GM21367 (cell line): Measurements from ENCODE around the gene TAOK2.
A peak's percentile ranks its signal among the peaks of the same experiment; 100 is the strongest.
"Not testable (repeated sequence)": the region's sequence is repeated elsewhere in the genome, so short reads cannot be mapped to it uniquely, and the experiment has no call there.

Experiments
- ATAC-seq: cut with Tn5 transposase; IDR thresholded peaks from one replicate; pipeline ENCODE4 v1.9.1; 2021; ENCODE audit not compliant: unreplicated experiment

The TAOK2 gene

DNA sequence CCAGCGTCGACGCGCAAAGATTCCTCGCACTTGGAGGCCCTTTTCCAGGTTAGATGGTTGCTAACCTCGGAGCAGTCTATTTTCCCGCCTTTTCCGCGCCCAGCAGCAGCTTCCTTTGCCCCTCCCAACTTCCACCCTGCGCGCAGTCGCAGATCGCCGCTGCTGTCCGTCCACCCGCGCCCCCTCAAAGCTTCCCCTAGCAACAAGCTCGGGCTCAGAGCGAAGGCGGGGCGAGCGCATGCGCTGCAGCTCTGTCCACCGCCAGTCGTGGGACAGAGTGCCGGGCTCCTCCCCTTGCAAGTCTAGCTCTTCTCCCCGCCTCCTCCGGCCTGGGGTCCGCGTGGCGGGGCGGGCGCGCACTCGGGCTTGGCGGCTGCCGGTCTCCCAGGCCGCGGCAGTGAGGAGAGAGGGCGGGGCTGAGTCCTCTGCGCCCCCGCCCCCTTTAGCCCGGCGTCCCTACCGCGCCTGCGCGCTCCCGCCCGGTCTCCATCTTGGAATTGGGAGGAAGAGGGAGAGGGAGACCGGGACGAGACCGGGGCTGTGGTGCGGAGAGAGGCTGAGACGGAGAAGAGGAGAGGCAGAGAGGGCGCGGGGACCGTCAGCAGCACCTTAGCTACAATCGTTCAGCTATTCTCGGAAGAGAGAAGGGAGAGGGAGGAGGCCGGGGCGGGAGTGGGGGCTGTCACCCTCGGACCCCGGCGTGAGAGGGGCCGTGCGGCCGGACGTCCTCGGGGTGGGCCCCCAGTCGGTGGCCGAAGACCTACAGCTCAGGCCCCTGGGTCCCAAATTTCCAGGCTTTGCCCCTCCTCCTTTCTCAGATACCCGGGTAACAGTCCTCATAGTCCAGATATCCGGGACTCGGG, at the start of gene TAOK2:
TAOK2 (plus strand) TSS at position 485 of the 863 bp plus-strand sequence. CDS start 3,905 bp downstream, outside the sequence.
- ATAC-seq = peak; percentile 84

DNA sequence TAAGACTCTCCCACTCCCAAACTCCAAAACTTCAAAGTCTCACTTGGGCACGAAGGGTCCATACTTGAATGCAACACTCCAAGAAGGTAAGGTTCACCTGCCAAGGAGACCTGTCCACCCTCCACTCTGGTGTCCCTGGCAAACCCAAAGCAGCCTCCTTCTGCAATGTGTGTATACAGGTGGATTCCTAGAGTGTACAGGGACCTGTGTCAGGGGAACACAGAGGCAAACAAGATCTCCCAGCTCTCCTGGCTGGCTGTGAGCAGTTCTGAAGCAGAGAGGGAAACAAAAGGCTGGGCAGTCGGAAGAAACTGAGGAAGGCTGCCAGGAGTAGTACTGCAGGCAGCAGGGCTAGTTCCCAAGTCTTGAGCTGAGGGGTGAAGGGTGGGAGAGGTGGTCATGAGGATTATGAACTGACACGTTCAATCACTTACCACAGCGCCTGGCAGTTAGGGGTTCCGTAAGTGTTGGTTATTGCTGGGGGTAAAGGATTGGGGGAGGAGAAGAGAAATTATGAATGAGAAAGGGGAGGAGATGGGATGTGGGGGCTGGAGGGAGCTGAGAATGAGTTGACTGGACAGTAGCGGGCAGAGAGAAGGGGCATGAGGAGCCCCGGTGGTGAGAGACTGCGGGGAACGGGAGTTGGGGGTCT, 48.4 kb upstream of the TAOK2 start:
- ATAC-seq = no peak

DNA sequence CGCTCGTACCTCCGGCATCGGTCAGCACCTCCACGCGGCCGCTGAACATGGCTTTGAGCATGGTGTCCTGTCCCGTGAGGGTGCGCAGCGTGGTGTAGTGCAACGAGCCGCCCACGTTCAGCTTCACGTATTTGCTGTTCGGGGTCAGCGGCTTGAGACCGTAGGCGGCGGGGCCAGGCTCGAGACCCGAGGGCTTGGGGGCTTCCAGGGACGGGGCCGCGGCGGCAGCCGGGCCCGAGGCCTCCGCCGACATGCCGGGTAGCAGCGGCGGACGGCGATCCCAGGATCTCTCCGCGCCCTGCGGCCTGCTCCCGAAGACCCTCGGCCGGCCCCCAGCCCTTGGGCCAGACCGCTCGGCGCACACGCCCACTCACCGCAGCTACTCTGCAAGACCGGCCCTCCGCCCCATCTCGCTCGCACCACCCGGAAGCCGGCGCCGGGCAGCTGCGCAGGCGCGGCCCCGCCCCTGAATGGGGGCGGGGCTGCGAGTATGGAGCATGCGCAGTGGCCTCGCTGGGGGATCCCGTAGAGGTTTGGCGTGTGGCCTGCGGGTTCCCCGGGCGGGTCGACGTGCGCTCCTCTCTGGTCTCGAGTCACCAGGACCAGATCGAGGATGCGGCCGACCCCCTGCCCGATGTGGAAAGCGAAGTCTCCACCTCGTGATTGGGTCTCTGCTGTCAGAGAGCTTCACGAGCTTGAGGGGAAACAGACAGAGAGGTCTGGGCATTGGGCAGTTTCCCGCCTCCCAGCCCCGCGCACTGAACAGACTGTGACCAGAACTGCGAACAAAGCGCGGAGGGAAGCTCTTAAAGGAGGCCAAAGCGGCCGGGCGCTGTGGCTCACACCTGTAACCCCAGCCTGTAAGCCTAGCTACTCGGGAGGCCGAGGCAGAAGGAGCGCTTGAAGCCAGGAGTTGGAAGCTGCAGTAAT, 47.6 kb upstream of the TAOK2 start, which contains the start of gene KCTD13:
KCTD13 (minus strand) TSS at position 446 of the 930 bp plus-strand sequence; CDS start at position 253, 193 bp downstream.
- ATAC-seq = peak; percentile 57

DNA sequence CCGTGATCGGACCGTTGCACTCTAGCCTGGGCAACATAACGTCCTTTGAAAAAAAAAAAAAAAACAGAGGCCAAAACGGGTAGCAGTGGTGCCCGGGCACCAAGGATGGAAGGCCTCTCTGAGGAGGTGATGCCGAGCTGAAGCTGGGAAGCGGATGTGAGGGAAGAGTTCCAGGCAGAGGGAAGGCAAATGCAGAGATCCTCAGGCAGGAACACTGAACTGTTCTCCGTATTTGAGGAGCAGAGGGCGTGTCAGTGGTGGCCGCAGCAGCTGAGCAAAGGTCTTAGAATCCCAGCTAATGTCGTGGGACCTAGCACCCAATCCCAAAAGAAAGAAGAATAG, 47.0 kb upstream of the TAOK2 start:
- ATAC-seq = peak; percentile 23

DNA sequence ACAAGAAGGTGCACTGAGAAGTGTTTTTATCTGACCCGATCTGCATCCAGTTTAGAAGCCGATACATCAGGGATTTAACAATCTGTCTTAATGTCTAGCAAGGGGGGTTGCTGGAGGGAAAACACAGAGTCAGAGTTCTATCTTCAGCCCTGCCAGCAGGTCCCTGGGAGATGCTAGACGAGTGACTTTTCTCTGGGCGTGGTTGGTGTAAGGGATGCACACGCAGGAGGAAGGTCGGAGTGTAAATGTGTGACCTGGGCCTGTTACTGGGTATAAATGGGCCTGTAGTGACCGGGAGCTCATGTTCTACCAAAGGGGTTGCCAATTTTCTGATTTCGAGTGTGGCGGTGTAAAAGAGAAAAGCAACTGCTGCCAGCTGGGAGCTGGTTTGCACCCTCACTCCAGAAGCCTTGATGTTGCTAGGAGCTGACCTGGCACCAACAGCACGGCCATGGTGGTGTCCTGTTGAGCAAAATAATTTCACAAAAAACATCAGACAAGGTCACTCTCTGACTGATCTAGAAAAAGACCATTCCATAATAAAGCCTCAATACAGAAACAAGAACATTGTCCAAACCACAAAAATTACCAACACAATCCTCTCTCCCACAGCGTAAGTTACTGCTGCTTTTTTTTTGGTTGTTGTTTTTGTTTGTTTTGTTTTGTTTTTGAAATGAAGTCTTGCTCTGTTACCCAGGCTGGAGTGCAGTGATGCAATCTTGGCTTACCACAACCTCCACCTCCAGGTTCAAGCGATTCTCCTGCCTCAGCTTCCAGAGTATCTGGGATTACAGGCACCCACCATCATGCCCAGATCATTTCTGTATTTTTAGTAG, 46.4 kb upstream of the TAOK2 start:
- ATAC-seq = no peak

DNA sequence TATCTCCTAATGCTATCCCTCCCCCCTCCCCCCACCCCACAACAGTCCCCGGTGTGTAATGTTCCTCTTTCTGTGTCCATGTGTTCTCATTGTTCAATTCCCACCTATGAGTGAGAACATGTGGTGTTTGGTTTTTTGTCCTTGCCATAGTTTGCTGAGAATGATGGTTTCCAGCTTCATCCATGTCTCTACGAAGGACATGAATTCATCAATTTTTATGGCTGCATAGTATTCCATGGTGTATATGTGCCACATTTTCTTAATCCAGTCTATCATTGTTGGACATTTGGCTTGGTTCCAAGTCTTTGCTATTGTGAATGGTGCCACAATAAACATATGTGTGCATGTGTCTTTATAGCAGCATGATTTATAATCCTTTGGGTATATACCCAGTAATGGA, 41.9 kb upstream of the TAOK2 start:
- not testable (repeated sequence) for ATAC-seq

DNA sequence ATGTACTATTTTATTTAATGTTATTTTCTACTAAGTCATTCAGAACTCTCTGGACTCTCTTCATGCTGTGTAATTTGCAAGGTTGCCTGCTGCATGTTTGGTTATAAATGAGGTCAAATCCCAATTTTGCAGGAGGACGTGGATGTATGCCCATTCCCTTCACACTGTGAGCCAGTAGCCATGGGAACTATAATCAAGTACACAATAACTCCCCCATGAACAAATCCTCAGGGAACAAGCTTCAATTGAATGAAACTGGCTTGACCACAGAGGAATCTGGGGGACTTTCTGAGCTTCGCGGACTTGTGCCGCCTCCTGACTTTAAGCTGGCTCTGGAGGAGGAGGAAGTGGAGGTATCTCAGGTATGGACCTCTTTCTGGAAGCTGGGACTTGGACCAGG, 33.0 kb upstream of the TAOK2 start:
- no peak for ATAC-seq

DNA sequence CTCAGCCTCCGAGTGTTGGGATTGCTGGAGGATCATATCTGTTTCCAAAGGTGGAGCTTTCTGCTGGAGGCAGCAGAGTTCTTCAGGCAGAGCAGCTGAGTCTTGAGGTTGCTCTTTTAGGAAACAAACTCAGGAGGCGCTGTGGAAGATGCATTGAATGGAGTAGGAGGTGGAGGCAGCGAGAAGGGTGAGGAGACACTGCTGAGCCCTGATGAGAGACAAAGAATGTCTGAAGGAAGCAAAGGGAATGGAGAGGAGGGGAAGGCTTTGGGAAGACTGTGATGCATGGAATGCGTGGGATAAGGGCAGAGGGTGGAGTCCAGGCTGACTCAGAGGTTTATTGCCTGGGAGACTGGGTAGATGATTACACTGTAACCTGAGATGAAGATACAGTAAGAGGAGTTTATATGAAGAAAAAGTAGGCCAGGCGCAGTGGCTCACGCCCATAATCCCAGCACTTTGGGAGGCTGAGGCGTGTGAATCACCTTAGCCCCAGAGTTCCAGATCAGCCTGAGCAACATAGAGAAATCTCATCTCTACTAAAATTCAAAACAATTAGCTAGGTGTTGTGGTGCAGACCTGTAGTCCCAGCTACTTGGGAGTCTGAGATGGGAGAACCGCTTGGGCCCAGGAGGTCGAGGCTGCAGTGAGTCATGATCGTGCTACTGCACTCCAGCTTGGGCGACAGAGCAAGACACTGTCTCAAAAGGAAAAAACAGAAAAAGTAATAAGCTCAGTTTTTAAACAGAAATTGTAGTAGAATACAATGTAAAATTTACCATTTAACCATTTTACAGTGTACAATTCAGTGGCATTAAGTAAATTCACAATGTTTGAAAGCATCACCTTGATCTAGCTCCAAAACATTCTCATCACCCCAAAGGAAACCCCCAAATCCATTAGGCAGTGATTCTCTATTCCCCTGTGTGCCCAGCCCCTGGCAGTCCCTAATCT, 29.5 kb upstream of the TAOK2 start:
- no peak for ATAC-seq

DNA sequence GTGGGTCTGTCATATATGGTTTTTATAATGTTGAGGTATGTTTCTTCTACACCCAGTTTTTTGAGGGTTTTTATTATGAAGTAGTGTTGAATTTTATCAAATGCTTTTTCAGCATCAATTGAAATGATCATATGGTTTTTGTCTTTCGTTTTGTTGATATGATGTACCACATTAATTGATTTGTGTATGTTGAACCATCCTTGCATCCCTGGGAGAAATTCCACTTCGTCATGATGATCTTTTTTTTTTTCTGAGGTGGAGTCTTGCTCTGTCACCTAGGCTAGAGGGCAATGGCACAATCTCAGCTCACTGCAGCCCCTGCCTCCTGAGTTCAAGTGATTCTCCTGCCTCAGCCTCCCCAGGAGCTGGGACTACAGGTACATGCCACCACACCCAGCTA, 25.8 kb upstream of the TAOK2 start:
- ATAC-seq = no peak

DNA sequence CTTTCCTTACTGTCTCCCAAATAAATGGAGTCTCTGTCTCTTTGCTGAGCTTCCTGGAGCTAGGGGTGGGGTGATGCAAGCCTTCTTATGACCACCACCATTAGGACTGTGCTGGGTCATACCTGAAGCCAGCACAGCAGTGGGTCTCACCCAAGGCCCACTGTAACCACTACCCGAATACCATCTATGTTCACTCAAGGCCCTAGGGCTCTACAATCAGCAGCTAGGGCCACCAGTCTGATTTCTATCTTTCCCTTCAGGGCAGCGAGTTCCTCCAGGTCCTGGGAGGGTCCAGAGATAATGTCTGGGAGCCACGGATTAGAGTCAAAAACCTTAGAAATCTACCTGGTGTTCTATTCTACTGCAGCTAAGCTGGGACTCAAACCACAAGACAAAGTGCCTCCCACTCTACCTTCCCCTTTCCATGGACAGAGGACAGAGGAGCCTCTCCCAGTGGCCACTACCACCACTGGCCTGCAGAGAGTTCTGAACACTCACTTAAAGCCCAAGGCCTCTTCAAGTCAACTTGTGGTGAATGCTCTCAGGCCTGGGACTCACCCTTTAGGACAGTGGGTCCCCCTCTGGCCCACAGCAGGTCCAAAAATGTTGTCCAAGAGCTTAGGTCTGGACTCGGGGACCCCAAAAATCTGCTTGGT, 22.7 kb upstream of the TAOK2 start:
- no peak for ATAC-seq

DNA sequence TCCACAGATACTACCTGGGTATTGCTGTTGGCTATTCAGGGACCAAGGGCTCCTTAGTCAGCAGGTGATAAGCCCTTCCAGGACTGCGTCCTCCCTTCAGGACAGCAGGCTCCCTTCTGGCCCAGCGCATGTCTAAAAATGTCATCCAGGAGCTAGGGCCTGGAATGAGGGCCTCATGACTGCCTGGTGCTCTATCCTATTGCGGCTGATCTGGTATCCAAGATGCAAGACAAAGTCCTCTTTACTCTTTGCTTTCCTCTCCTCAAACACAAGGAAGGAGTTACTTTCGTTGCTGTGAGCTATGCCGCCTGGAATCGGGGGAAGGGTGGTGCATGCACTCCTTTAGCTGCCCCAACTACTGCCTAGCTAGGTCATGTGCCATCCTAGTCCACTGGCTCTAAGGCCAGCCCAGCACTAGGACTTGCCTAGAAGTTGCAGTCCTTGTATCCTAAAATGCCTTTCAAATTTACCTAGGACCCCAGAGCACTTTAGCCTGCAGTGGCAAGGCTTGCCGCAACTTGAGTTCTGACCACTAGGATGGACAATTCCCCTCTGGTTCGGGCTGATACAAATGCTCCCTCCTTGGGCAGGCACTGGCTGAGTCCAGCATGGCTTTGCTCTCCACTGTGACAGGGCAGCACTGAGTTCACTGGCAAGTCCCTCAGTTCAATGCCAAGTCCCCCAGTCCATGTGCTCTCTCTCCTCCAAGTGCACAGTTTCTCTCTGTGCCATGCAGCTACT, 21.9 kb upstream of the TAOK2 start:
- ATAC-seq = no peak

DNA sequence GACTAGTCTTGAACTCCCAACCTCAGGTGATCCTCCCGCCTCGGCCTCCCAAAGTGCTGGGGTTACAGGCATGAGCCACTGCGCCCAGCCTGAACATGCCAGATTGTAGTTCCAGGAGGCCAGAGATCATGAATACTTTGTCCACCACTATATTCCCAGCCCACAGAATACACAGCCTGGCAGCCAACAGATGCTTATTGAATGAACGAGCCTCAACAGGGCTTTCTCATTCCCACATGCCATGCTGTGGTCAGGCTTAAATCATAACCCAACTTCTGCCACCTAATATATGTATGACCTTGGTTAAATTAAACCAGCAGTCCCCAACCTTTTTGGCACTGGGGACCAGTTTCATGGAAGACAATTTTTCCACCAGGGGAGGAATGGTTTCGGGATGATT, 14.9 kb upstream of the TAOK2 start:
- ATAC-seq = no peak

DNA sequence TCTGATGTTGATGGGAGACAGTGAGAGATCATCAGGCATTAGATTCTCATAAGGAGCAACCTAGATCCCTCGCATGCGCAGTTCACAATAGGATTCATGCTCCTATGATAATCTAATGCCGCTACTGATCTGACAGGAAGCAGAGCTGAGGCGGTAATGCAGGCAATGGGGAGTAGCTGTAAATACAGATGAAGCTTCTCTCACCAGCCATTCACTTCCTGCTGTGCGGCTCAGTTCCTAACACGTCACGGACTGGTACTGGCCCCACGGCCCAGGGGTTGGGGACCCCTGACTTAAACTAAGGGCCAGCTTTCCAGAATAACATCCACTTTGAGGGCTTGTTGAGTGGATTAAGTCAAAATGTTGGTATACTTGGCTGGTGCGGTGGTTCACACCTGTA, 14.4 kb upstream of the TAOK2 start:
- ATAC-seq = no peak

DNA sequence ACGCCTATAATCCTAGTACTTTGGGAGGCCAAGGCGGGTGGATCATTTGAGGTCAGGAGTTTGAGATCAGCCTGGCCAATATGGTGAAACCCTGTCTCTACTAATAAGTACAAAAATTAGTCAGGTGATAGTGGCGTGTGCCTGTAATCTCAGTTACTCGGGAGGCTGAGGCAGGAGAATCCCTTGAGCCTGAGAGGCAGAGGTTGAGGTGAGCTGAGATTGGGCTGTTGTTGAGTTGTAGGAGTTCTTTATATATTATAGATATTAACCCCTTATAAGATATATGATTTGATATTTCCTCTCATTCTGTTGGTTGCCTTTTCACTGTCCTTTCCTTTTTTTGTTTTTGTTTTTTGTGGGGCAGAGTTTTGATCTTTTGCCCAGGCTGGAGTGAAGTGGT, 13.8 kb upstream of the TAOK2 start:
- not testable (repeated sequence) for ATAC-seq

DNA sequence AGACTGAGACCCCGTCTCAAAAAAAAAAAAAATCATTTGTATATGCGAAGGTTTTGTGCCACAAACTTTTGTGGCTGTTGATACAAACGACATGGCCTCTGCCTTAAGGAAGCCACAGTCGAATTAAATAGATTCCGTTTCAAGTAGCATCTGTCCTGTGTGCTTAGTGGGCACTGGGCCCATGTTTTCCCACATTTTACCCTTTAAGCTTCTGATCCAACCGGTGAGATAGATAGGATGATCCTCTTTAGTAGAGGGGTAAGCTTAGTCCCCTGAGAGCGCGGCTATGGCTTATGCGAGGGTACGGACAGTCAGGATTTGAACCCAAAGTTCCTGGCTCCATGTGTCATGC, 12.6 kb upstream of the TAOK2 start:
- no peak for ATAC-seq

DNA sequence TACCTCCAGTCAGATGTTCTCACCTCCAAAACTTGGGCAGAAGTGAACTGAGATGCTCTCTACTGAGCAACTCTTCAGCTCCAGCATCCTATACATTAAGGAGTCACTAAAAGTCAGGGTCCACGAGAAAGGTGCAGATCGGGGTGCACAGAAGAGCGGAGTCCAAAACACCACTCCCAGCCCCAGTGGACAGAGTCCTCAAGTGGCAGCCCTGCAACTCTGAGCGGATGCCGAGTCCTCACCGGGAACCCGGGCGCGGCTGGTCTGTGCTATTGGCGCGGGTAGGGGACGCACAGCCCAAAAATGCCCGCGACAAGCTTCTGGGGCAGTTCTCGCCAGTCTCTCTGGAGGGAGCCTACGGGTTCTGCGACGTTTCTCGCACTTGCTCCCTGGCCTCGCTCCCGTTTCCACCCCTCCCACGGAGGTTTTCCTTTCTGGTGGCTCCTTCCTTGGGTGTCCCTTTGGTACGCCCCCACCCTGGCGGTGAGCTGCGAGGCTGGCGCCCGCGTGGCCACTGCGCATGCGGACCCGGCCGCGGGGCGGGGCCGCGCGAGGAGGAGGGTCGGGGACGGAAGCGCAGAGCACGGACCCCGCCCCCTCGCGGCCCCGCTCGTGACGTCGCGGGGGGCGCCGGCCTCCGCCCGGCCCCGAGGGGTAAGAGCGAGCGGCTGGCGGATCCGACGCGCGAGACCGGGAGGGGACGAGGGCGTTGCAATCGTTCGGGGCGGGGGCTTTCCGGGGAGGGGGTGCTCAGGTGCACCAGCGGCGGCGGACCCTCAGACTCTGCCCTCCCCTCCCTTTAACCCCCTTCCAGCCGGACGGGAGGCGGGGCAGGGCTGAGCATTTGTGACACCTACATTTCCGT, 12.0 kb upstream of the TAOK2 start, which contains the start of gene TMEM219:
TMEM219 (plus strand) TSS at position 601 of the 865 bp plus-strand sequence. CDS start 1,065 bp downstream, outside the sequence.
- ATAC-seq = peak; percentile 69

DNA sequence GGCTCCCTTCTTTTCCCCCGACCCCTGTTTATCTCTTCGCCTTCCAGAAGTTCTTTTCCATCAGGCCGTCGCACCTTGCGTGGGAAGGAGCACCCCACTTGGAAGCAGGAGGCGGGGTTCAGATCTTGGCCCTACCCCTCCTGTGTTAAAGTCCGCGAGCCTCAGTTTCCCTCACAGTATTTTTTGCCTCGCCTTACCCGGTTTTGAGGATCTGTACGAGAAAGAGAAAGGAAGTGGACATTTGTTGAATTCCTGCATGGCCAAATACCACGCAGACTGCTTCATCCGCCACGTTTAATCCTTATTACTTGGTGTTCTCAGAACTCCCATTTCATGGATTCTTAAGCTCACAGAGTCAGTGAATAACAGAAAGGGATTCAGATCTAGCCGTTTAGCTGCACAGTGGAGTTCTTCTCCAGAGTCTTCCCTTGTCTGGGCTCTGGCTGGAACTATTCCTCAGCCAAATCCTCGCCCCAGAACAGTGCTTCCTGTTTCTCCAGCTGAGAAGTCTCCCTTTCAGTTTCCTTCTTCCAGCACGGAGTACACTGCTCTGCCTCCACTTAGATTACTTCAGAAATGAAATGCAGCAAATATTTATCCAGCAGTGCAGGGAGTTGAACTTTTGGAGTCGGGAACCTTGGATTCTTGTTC, 11.2 kb upstream of the TAOK2 start:
- no peak for ATAC-seq
